Neuronal stem cell (in vitro differentiated cells): ENCODE results near the gene THRA.

ENCODE experiments used
- DNase-seq: peaks from one replicate; pipeline ENCODE4 v3.0.0-alpha.2; 2013; ENCODE audit warnings: low spot score
- H2AFZ ChIP-seq: one replicate; pipeline ENCODE4 v1.6.1; 2013; ENCODE audit warnings: mild to moderate bottlenecking, low read length, inconsistent platforms
- H2AK5ac ChIP-seq: 2 replicates; pipeline ENCODE4 v1.6.1; 2013; ENCODE audit warnings: low read depth, mild to moderate bottlenecking, inconsistent platforms, low read length, moderate library complexity, mixed read lengths
- H2BK120ac ChIP-seq: 2 replicates; pipeline ENCODE4 v1.6.1; 2013; ENCODE audit warnings: low read depth, mild to moderate bottlenecking, inconsistent platforms, low read length, moderate library complexity, mixed read lengths
- H2BK12ac ChIP-seq: one replicate; pipeline ENCODE4 v1.6.1; 2013; ENCODE audit warnings: low read length, inconsistent platforms
- H2BK15ac ChIP-seq: 2 replicates; pipeline ENCODE4 v1.6.1; 2013; ENCODE audit warnings: mild to moderate bottlenecking, low read length, inconsistent platforms, mixed read lengths
- H2BK5ac ChIP-seq: one replicate; pipeline ENCODE4 v1.6.1; 2013; ENCODE audit warnings: inconsistent platforms, mild to moderate bottlenecking, low read length, moderate library complexity
- H3K14ac ChIP-seq: one replicate; pipeline ENCODE4 v1.6.1; 2013; ENCODE audit warnings: low read length, inconsistent platforms
- H3K18ac ChIP-seq: 2 replicates; pipeline ENCODE4 v1.6.1; 2013; ENCODE audit warnings: low read length, inconsistent platforms
- H3K23ac ChIP-seq: 2 replicates; pipeline ENCODE4 v1.6.1; 2013; ENCODE audit warnings: low read depth, mild to moderate bottlenecking, mixed read lengths, low read length, inconsistent platforms; ENCODE audit not compliant: poor library complexity
- H3K27ac ChIP-seq: replicated peaks from 3 replicates; pipeline ENCODE4 v1.5.1; 2013; ENCODE audit warnings: low read length, inconsistent platforms
- H3K27me3 ChIP-seq, 3 experiments: 2 replicates each; pipeline ENCODE4 v1.6.1; 2013; ENCODE audit warnings: low read length in 3 of 3, mild to moderate bottlenecking in 2 of 3, inconsistent platforms in 1 of 3, low read depth in 1 of 3, mixed read lengths in 1 of 3, moderate library complexity in 1 of 3; ENCODE audit not compliant: control insufficient read depth in 3 of 3, insufficient read depth in 3 of 3
- H3K36me3 ChIP-seq, 2 donors: replicated peaks in 1 of 2; 2 replicates each; pipeline ENCODE4 v1.6.1; 2013; ENCODE audit warnings: low read length in 2 of 2; ENCODE audit not compliant: control insufficient read depth in 2 of 2, insufficient read depth in 2 of 2
- H3K4ac ChIP-seq: 2 replicates; pipeline ENCODE4 v1.6.1; 2013; ENCODE audit warnings: inconsistent platforms, mild to moderate bottlenecking, low read length, moderate library complexity
- H3K4me1 ChIP-seq, 2 donors: 1 replicate in 1 of 2; 2 replicates in 1 of 2; pipeline ENCODE4 v1.6.1; 2013; ENCODE audit warnings: low read length in 2 of 2, low read depth in 1 of 2; ENCODE audit not compliant: control insufficient read depth in 2 of 2, insufficient read depth in 1 of 2
- H3K4me2 ChIP-seq: one replicate; pipeline ENCODE4 v1.6.1; 2013; ENCODE audit warnings: mild to moderate bottlenecking, low read length, inconsistent platforms; ENCODE audit not compliant: insufficient read depth, poor library complexity, severe bottlenecking
- H3K4me3 ChIP-seq, 2 donors: 2 replicates each; pipeline ENCODE4 v1.5.1; 2013; ENCODE audit warnings: low read length in 2 of 2, mild to moderate bottlenecking in 2 of 2, inconsistent platforms in 1 of 2, moderate library complexity in 1 of 2
- H3K79me1 ChIP-seq: one replicate; pipeline ENCODE4 v1.6.1; 2013; ENCODE audit warnings: low read depth, mild to moderate bottlenecking, inconsistent platforms, low read length, moderate library complexity
- H3K9ac ChIP-seq: one replicate; pipeline ENCODE4 v1.6.1; 2013; ENCODE audit warnings: mild to moderate bottlenecking, low read depth, low read length, inconsistent platforms; ENCODE audit not compliant: poor library complexity
- H3K9me3 ChIP-seq, 2 donors: replicated peaks in 1 of 2; 2 replicates each; pipeline versions ENCODE3 to v1.6.1; 2013; ENCODE audit warnings: low read length in 2 of 2, mild to moderate bottlenecking in 2 of 2, inconsistent platforms in 1 of 2, low read depth in 1 of 2, mixed read lengths in 1 of 2, moderate library complexity in 1 of 2; ENCODE audit not compliant: control insufficient read depth in 2 of 2, insufficient read depth in 1 of 2
- H4K8ac ChIP-seq: one replicate; pipeline ENCODE4 v1.6.1; 2013; ENCODE audit warnings: low read depth, mild to moderate bottlenecking, inconsistent platforms, low read length, moderate library complexity
- H4K91ac ChIP-seq: one replicate; pipeline ENCODE4 v1.6.1; 2013; ENCODE audit warnings: low read length, low read depth, mild to moderate bottlenecking, inconsistent platforms; ENCODE audit not compliant: poor library complexity
- WGBS, 2 donors: extraction: QIAGEN DNeasy Blood & Tissue Kit; methylation state at CpG; one replicate each; pipeline ENCODE4 v1.1.7; 2013; ENCODE audit warnings: missing lambda C conversion rate in 2 of 2, mixed read lengths in 1 of 2; ENCODE audit not compliant: insufficient read length in 2 of 2, insufficient replicate concordance in 1 of 2; ENCODE audit errors: extremely low coverage in 2 of 2; 5-methylcytosine and 5-hydroxymethylcytosine counted together

The THRA gene

DNA sequence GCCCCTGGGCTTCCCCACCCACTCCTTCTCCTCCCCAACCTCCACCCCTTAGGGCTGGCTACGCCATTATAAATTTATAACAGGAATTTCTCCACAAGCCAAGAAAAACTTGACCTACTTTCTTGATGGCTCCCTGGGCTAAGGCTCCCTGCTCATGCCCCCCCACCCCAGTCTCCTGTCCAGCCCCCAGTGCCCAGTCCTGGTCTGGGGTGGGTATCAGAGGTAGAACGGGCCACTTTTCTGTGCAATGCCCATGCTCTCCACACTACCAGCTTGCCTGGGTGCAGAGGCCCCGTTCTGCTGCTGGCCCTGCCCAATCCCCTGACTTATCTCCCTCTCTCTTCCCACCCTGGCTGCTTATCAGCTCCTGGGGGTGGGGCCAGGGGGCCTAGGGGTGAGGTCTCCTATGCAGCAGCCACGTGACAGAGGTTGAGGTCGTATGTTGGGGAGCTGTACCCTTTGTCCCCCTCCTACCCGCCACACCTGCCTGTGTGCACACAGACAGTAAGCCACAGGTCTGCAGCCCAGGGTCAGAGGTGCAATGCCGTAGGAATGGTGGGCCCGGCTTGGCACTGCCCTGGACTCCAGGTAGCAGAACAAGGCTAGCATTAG is 10.1 kb downstream of the THRA start:
- Histone ChIP-seq H3K9ac (no peak overlapping the region), H4K8ac (no peak overlapping the region), H3K4me2 (no peak overlapping the region), H3K23ac (no peak overlapping the region), H2AK5ac (peak overlapping the region; percentile 68), H3K9me3 (no peaks in the 10 kb centered on the region), H3K79me1 (no peaks in the 10 kb centered on the region), H2BK120ac (no peak overlapping the region), H2BK5ac (peak overlapping the region; percentile 30), H2BK12ac (no peak overlapping the region), H4K91ac (no peak overlapping the region), H3K4me3 (peak overlapping the region in 1 of 2 donors; percentile 38), H3K36me3 (peaks cover 0 to 9% of the 10 kb centered on the region in 2 donors), H3K4me1 (peaks cover 49 to 53% of the 10 kb centered on the region in 2 donors), H3K27me3 (no peaks in the 10 kb centered on the region), H3K4ac (no peak overlapping the region), H2AFZ (no peak overlapping the region), H3K14ac (no peak overlapping the region), H2BK15ac (peak overlapping the region; percentile 79), H3K27ac (no peak overlapping the region), H3K18ac (peak overlapping the region; percentile 71)
- no peak for DNase-seq
- WGBS, 2 donors = no CpG with 5 or more reads among the region's 8 CpGs

DNA sequence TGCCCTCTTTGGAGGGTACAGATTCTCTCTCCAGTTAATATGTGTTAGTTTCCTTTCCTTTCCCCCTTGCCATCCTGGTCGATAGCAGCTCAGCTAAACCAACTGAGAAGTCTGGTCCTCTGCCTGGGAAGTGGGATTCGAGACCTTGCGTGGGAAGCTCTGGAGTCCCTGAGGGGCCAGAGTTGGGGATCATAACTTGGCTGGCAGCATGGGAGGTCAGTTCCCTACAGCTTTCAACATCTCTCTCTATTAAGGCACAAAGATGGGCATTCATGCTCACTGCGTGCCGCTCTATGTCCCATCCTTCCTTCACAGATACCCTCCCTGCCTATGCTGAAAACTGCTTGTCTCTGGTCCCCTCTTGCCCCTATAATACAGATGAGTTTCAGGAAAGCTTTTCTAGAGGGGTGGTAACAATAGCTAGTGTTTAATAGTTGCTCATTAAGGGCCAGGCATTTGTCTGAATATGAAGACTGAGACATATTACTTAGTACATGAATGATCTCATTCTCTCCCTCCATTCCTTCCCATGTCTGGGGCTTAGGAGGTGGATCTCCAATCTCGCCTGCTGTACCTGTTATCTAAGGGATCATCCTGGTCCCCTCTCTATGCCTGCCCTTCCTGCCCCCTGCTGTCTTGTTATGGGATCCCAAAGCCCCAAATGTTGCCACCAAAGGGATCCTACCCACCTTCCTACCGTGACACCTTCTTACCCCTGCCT is 10.8 kb downstream of the THRA start:
- Histone ChIP-seq H3K9me3 (no peaks in the 10 kb centered on the region), H3K27me3 (no peaks in the 10 kb centered on the region), H2AFZ (no peak overlapping the region), H4K91ac (no peak overlapping the region), H4K8ac (no peak overlapping the region), H3K27ac (no peak overlapping the region), H3K79me1 (no peaks in the 10 kb centered on the region), H3K36me3 (peaks cover 0 to 9% of the 10 kb centered on the region in 2 donors), H3K4me1 (peaks cover 43 to 45% of the 10 kb centered on the region in 2 donors), H3K9ac (no peak overlapping the region), H2BK120ac (no peak overlapping the region), H2BK12ac (no peak overlapping the region), H3K4me3 (no peak overlapping the region), H3K4ac (no peak overlapping the region), H3K4me2 (no peak overlapping the region), H2BK5ac (no peak overlapping the region), H2BK15ac (no peak overlapping the region), H3K14ac (no peak overlapping the region), H3K18ac (no peak overlapping the region), H2AK5ac (no peak overlapping the region), H3K23ac (no peak overlapping the region)
- no peak for DNase-seq
- WGBS, 2 donors = no CpG with 5 or more reads among the region's 7 CpGs

DNA sequence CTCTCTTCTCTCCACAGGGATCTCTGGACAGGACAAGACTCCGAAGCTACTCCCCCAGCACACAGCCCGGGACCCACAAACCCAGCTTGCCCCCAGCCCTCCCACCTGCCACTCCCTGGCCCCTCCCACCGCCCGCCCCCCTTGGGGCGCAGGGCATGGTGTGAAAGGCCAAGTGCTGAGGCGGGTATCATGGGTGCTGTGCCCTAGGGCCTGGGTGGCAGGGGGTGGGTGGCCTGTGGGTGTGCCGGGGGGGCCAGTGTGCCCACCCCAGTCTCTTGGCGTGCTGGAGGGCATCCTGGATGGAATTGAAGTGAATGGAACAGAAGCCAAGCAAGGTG is 11.4 kb downstream of the THRA start:
- Histone ChIP-seq H2AK5ac (no peak overlapping the region), H3K14ac (no peak overlapping the region), H2AFZ (no peak overlapping the region), H3K36me3 (peaks cover 0 to 9% of the 10 kb centered on the region in 2 donors), H2BK5ac (no peak overlapping the region), H3K18ac (no peak overlapping the region), H3K4ac (no peak overlapping the region), H4K91ac (no peak overlapping the region), H3K4me1 (peaks cover 39 to 40% of the 10 kb centered on the region in 2 donors), H3K9me3 (no peaks in the 10 kb centered on the region), H4K8ac (no peak overlapping the region), H3K23ac (no peak overlapping the region), H3K27ac (no peak overlapping the region), H2BK120ac (no peak overlapping the region), H3K4me2 (no peak overlapping the region), H3K9ac (no peak overlapping the region), H3K27me3 (no peaks in the 10 kb centered on the region), H3K4me3 (no peak overlapping the region), H2BK15ac (no peak overlapping the region), H2BK12ac (no peak overlapping the region), H3K79me1 (no peaks in the 10 kb centered on the region)
- no CpG with 5 or more reads among the region's 8 CpGs for WGBS, 2 donors
- no peak for DNase-seq

DNA sequence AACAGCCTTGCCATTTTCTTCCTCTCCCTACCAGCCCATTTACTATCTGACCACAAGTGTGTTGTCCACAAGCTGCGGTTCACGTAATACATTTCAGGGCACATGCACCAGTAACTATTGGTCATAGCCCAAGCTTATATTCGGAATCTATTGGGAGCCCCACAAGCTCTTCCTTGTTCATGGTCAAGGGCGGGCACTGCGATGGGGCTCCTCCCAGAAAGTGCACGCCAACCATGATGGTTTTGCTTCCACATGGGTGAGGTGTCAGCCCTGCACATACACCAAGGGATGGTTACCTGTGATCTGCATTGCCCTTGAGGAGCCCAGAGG is 12.1 kb downstream of the THRA start:
- Histone ChIP-seq H3K27ac (no peak overlapping the region), H2BK15ac (peak overlapping the region; percentile 10), H3K9ac (no peak overlapping the region), H3K4me2 (no peak overlapping the region), H3K4me1 (peaks cover 33 to 34% of the 10 kb centered on the region in 2 donors), H2BK5ac (no peak overlapping the region), H3K14ac (no peak overlapping the region), H3K9me3 (no peaks in the 10 kb centered on the region), H3K23ac (no peak overlapping the region), H2BK12ac (no peak overlapping the region), H4K91ac (no peak overlapping the region), H3K4ac (no peak overlapping the region), H3K4me3 (no peak overlapping the region), H3K18ac (no peak overlapping the region), H2AK5ac (peak overlapping the region; percentile 61), H2AFZ (no peak overlapping the region), H3K36me3 (peaks cover 0 to 9% of the 10 kb centered on the region in 2 donors), H3K27me3 (no peaks in the 10 kb centered on the region), H3K79me1 (no peaks in the 10 kb centered on the region), H2BK120ac (no peak overlapping the region), H4K8ac (no peak overlapping the region)
- WGBS, 2 donors = no CpG with 5 or more reads among the region's 6 CpGs
- DNase-seq = no peak
